GM18951 (cell line): ENCODE data around the gene ZNF70.

Experiments
- POLR2A ChIP-seq: IDR thresholded peaks from 4 replicates; pipeline ENCODE4 v1.6.1; 2011; ENCODE audit warnings: mild to moderate bottlenecking; ENCODE audit not compliant: insufficient read length, insufficient read depth; ENCODE audit errors: extremely low read depth
- in situ Hi-C: fragments of 300-500 bp; cut with MboI; formaldehyde crosslinking; loops from one replicate; pipeline ENCODE4 v1.12.0; 2022; ENCODE audit warnings: low sequenced_read_pairs, mixed read lengths, inconsistent platforms; ENCODE audit not compliant: unreplicated experiment

Gene ZNF70

DNA sequence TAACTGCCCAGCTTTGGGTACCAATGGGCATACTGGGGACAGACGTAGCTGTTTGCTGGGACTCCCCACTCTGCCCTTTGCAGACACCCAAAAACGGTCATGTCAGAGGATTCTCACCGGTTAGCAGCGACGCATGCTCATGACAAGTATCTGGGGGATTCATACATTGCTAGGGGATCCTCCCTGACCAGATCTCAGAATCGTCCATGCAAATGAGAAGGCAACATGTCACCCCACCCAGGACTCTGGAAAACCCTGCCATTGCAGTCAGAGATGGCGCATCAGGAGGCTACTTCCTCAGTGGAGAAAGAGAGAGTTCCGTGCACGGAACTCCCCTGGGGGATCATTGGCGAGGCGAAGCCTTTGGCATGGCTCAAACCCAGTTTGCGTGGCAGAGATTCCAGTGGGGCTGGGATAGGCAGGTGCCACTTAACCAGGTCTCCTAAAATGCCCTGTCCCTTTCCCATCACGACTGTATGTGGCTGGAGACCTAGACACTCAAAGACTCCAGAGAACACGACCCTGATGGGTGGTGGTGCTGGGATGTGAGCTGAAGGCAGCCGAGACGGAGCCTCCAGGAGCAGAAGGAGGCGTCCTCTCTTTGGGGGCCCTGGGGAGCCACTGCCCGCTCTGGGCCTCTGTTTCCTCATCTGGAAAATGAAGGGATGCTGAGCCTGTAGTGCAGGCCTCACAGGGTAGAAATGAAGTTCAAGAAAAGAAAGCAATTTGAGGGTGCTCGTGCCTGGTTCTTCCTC lies 55.2 kb downstream of the ZNF70 start:
- no peak for TF ChIP-seq POLR2A
- in situ Hi-C loops, result no loop called here

DNA sequence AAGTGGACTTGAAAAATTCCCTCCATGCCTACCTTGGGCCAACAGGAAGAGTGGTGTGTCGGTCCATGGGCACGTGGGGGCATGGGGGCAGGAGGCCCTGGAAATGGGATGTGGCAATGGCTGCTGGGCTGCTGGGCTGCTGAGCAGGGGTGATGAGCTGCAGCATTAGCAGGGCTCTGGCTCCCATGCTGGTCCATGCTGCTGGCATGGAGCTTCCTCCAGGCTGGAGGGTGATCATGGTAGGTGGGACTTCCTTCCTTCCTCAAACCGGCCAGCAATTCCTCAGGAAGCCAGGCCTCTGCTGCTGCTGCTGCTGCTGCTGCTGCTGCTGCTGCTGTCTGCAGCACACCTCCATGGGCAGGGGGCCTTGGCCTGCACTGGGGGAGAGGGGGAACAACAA lies 55.8 kb downstream of the ZNF70 start:
- in situ Hi-C loops, result no loop called here
- no peak for TF ChIP-seq POLR2A

DNA sequence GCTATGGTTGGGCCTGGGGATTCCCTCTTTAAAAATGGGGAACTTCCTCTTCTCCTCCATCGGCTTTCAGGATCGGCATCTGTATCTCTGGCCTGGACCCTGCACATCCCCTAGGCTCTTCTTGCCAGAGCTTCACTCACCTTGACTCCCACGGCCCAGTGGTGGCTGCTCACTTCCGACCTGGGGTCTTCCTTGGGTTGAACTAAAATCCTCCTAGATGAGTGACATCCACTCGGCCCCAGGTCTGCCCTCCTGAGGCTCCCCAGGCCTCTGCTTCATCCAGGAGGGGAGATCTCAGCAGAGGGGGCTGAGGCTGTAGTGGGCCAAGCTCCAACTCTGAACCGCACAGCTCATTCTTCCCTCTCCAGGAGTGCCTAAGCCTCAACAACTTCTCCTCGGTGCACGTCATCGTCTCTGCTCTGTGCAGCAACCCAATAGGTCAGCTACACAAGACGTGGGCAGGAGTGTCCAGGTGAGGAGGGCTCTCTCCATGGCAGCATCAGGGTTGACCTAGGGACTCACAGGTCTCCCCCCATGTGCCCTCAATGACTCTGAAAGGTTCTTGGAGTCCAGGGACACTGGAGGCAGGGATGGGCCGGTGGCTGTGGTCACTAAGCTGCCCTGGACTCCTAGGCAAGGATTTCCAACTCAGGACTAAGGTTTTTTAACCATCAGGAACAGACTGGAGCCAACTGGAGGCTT lies 56.8 kb downstream of the ZNF70 start:
- in situ Hi-C loops, result no loop called here
- TF ChIP-seq POLR2A, result no peak

DNA sequence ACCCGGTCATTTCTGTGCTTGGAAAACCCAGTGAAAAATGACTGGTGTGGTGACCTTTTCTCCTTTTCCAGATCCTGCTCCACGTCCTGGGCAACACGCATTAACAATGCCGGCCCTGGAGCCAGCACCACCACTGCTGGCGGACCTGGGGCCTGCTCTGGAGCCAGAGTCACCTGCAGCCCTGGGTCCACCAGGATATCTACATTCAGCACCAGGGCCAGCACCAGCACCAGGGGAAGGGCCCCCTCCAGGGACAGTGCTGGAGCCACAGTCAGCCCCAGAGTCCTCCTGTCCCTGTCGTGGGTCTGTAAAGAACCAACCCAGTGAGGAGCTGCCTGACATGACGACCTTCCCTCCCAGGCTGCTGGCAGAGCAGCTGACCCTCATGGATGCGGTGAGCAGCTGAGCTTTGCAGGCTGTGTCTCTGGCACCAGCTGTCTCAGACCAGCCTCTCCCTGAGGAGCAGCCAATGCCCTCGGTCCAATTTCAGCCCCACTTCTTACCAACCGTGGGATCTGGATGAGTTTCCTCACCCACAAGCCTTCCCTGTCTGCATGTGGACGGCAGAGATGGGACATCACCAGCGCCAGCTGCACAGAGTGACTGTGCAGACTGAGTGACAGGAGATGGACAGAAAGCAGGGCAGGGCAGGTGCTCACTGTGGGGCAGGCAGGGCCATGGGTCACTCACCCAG lies 58.2 kb downstream of the ZNF70 start:
- TF ChIP-seq POLR2A, result no peak
- in situ Hi-C loops, result no loop called here

DNA sequence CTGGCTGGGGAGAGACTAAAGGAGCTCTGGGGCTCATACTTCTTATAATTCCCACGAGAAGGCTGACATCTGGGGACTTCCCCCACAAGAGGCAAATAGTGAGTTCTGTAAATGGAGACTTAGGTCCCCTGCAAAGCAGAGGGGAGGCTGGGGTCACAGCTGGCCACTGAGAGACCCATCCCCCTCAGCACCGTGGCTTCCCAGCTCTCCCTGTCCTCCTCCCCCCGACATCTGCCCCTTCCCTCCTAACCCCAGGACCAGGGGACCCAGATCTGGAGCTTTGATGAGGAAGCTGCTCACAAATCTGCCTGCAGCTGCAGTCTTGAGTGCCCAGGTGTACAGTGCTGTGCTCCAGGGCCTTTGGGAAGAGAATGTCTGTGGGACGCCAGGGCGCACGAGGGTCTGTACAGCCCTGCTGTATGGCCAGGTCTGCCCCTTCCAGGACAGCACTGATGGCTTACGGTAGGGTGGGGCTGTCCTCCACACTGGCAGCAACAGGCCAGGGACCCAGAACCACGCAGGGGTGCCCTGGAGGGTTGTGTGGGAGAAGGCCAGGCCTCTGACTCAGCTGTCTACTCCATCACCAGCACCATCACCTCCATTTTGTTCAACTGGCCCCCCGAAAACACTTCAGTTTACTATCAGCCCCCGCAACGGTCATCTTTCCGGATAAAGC lies 59.0 kb downstream of the ZNF70 start:
- in situ Hi-C loops, result no loop called here

DNA sequence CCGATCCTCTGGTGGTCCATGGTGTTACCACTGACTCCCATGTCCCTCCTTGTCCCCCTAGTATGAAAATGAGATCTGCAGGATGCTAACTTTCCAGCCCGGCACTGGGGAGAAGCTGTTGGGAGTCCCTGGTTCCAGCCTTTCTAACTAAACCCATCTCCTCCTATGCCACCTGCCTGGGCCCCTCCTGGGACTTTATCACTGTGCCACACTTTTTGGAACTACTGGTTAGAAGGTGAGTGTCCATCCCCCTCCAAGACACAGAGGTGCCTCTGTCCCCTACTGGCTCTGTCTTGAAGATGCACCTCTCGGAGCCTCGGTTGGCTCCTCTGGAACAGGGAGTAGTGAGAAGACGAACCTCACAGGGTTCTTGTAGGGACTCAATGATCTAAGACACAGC lies 60.2 kb downstream of the ZNF70 start, which contains the start of gene RGL4:
TSS of gene RGL4 (plus strand) at position 301 of the 400 bp plus-strand sequence. CDS start 1,018 bp downstream, outside the sequence.
- in situ Hi-C loops, result no loop called here

More for the DNA sequence above, 59.0 kb downstream of the ZNF70 start:
- TF ChIP-seq POLR2A, result no peak

DNA sequence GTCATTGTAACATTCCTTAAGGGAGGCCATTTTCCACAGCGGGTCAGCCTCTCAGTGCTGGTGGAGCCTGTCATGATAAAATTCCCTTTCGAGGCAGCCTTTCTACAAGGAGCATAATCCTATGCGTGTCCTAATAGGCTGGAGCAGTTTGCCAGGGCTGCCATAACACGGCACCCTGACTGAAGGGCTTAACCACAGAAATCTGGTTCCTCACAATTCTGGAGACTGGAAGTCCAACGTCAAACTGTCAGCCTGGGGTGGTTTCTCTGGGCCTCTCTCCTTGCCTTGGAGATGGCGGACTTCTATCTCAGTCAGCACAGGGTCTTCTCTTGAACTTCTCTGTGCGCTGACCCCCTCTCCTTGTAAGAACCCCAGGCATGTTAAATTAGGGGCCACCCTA lies 61.5 kb downstream of the ZNF70 start:
- in situ Hi-C loops, result no loop called here
- no peak for TF ChIP-seq POLR2A

More for the DNA sequence above, 60.2 kb downstream of the ZNF70 start, which contains the start of gene RGL4:
- TF ChIP-seq POLR2A, result no peak
